Coronary artery (tissue), 2 donors: ENCODE measurements around the gene TEX52.

Experiments used
- DNase-seq: peaks from one replicate; pipeline ENCODE4 v3.0.0-alpha.2; 2017; ENCODE audit warnings: low spot score
- H3K27ac ChIP-seq, 2 donors: fragments of 200-600 bp; sonication (generic); one replicate each; pipeline ENCODE4 v1.5.1; 2016 to 2019
- H3K4me3 ChIP-seq: fragments of 200-600 bp; sonication (generic); 2 replicates; pipeline ENCODE4 v1.5.1; 2016; ENCODE audit warnings: mild to moderate bottlenecking, moderate library complexity
- CTCF ChIP-seq: fragments of 200-600 bp; sonication (generic); IDR thresholded peaks from one replicate; pipeline ENCODE4 v1.5.1; 2019; ENCODE audit warnings: antibody characterized with exemption

TEX52 gene

GRCh38 chr12:2841056-2841650, 15.7 kb downstream of the TEX52 start:
- DNase-seq: no peak
- TF ChIP-seq CTCF: no peak
- no peak overlapping the region for H3K4me3 ChIP-seq

GRCh38 chr12:2836574-2836973, 20.3 kb downstream of the TEX52 start:
- Histone ChIP-seq H3K4me3 (no peak overlapping the region), H3K27ac (no peak overlapping the region)
- no peak for DNase-seq
- TF ChIP-seq CTCF: no peak

More at GRCh38 chr12:2841056-2841650, 15.7 kb downstream of the TEX52 start:
- peak overlapping the region in 1 of 2 donors; percentile 71 for H3K27ac ChIP-seq

- Histone ChIP-seq H3K27ac (no peak overlapping the region), H3K4me3 (no peak overlapping the region)
- TF ChIP-seq CTCF: no peak
- no peak for DNase-seq
Measured at GRCh38 chr12:2835691-2836403, 21.0 kb downstream of the TEX52 start.

- H3K27ac ChIP-seq: peak within 1 kb of the TSS in 1 of 2 donors; percentile 82
- DNase-seq: no peak
- peak; percentile 19 for TF ChIP-seq CTCF
- H3K4me3 ChIP-seq: peak within 1 kb of the TSS; percentile 74
Measured at GRCh38 chr12:2834581-2835491, 22.0 kb downstream of the TEX52 start, which contains the start of gene NRIP2. TSS of gene NRIP2 (minus strand) at chr12:2835035. CDS start at chr12:2834983, 52 bp downstream.

GRCh38 chr12:2833810-2834209, 23.0 kb downstream of the TEX52 start:
- Histone ChIP-seq H3K4me3 (peak overlapping the region; percentile 74), H3K27ac (peak overlapping the region in 1 of 2 donors; percentile 82)

GRCh38 chr12:2833327-2833726, 23.5 kb downstream of the TEX52 start:
- TF ChIP-seq CTCF: no peak
- DNase-seq: no peak
- H3K4me3 ChIP-seq: peak overlapping the region; percentile 74
- peak overlapping the region in 1 of 2 donors; percentile 82 for H3K27ac ChIP-seq

More at GRCh38 chr12:2833810-2834209, 23.0 kb downstream of the TEX52 start:
- DNase-seq: no peak
- no peak for TF ChIP-seq CTCF
